Adipose tissue (tissue), 3 donors: ENCODE measurements around the gene ZBED6. TPM values are rescaled to one million over a fixed set of nuclear protein-coding genes. Genes with fewer than 3 reads are reported as not detected.
"Not testable (repeated sequence)": the region's sequence is repeated elsewhere in the genome, so short reads cannot be mapped to it uniquely, and the experiment has no call there.

Experiments
- H3K27ac ChIP-seq: one replicate; pipeline ENCODE4 v1.5.1; 2013; ENCODE audit warnings: low read depth, low read length
- WGBS, 3 donors: extraction: QIAGEN DNeasy Blood & Tissue Kit; methylation state at CpG; one replicate each; pipeline ENCODE4 v1.1.7; 2013; 5-methylcytosine and 5-hydroxymethylcytosine counted together
- polyA plus RNA-seq, 3 donors: library from polyadenylated mRNA; stranded (reverse); fragments of 200-250 nt; gene quantifications; one replicate each; pipeline ENCODE4 v1.2.3, GENCODE V29; 2013
- donor health status: healthy with polysubstance abuse.
- donor health status: Bipolar disorder and iron deficiency.
- donor health status: healthy.

Gene ZBED6
- polyA plus RNA-seq: 1 to 10 TPM; 1.2 to 3.8 (median 3.5) TPM

- WGBS, 3 donors: 0 to 1% (median 1%) methylated on average over 51 to 59 of the region's 59 CpGs
- peak within 1 kb of the TSS; percentile 52 for H3K27ac ChIP-seq
Observed at GRCh38 chr1:203795441-203796235, at the start of gene ZBED6, which contains the start of gene ZC3H11A. TSS of gene ZBED6 (plus strand) at chr1:203795623. CDS start at chr1:203797523, 1,900 bp downstream. TSS of gene ZC3H11A (plus strand) at chr1:203795623. CDS start at chr1:203817071, 21,448 bp downstream.

- H3K27ac ChIP-seq: no peak overlapping the region
- WGBS, 3 donors: 96 to 97% (median 96%) methylated on average over 6 of the region's 6 CpGs
Observed at GRCh38 chr1:203746281-203746680, 49.1 kb upstream of the ZBED6 start.

- no peak overlapping the region for H3K27ac ChIP-seq
- 70 to 87% (median 87%) methylated on average over 3 of the region's 3 CpGs for WGBS, 3 donors
Observed at GRCh38 chr1:203751051-203751450, 44.4 kb upstream of the ZBED6 start.

GRCh38 chr1:203751618-203752361, 43.6 kb upstream of the ZBED6 start:
- not testable (repeated sequence) for H3K27ac ChIP-seq
- 82 to 95% (median 94%) methylated on average over 5 of the region's 5 CpGs for WGBS, 3 donors

- WGBS, 3 donors: 78 to 86% (median 81%) methylated on average over 4 of the region's 4 CpGs
- no peak overlapping the region for H3K27ac ChIP-seq
Observed at GRCh38 chr1:203754455-203754864, 41.0 kb upstream of the ZBED6 start.

- H3K27ac ChIP-seq: no peak overlapping the region
- WGBS, 3 donors: 77 to 91% (median 90%) methylated on average over 4 of the region's 4 CpGs
Observed at GRCh38 chr1:203756036-203756435, 39.4 kb upstream of the ZBED6 start.

GRCh38 chr1:203758749-203759148, 36.7 kb upstream of the ZBED6 start:
- 85 to 95% (median 88%) methylated on average over 2 of the region's 2 CpGs for WGBS, 3 donors
- H3K27ac ChIP-seq: not testable (repeated sequence)

- WGBS, 3 donors: 91 to 99% (median 97%) methylated on average over 3 of the region's 3 CpGs
- H3K27ac ChIP-seq: no peak overlapping the region
Observed at GRCh38 chr1:203760506-203760905, 34.9 kb upstream of the ZBED6 start.

- WGBS, 3 donors: 80 to 88% (median 82%) methylated on average over 7 of the region's 7 CpGs
- H3K27ac ChIP-seq: not testable (repeated sequence)
Observed at GRCh38 chr1:203761958-203762357, 33.5 kb upstream of the ZBED6 start.

- 95 to 100% (median 100%) methylated on average over 1 of the region's 1 CpG for WGBS, 3 donors
Observed at GRCh38 chr1:203763505-203763904, 31.9 kb upstream of the ZBED6 start.

GRCh38 chr1:203764105-203765028, 31.1 kb upstream of the ZBED6 start:
- 65 to 87% (median 86%) methylated on average over 3 of the region's 3 CpGs for WGBS, 3 donors
- no peak overlapping the region for H3K27ac ChIP-seq

More at GRCh38 chr1:203763505-203763904, 31.9 kb upstream of the ZBED6 start:
- no peak overlapping the region for H3K27ac ChIP-seq

- H3K27ac ChIP-seq: no peak within 1 kb of the TSS
- WGBS, 3 donors: 65 to 66% (median 66%) methylated on average over 16 of the region's 16 CpGs
Observed at GRCh38 chr1:203765029-203765837, 30.2 kb upstream of the ZBED6 start, which contains the start of gene LAX1. TSS of gene LAX1 (plus strand) at chr1:203765183. CDS start at chr1:203765566, 383 bp downstream.

GRCh38 chr1:203768256-203768655, 27.2 kb upstream of the ZBED6 start:
- no peak overlapping the region for H3K27ac ChIP-seq
- 76 to 88% (median 84%) methylated on average over 6 of the region's 6 CpGs for WGBS, 3 donors

GRCh38 chr1:203769505-203770343, 25.7 kb upstream of the ZBED6 start:
- 31 to 38% (median 38%) methylated on average over 15 of the region's 15 CpGs for WGBS, 3 donors
- no peak overlapping the region for H3K27ac ChIP-seq

- WGBS, 3 donors: 57 to 74% (median 72%) methylated on average over 7 of the region's 7 CpGs
- H3K27ac ChIP-seq: no peak overlapping the region
Observed at GRCh38 chr1:203771901-203772301, 23.5 kb upstream of the ZBED6 start.

GRCh38 chr1:203772836-203773235, 22.6 kb upstream of the ZBED6 start:
- whole genome bisulfite sequencing, 3 donors: 88 to 100% (median 93%) methylated on average over 1 of the region's 1 CpG
- no peak overlapping the region for H3K27ac ChIP-seq

GRCh38 chr1:203776636-203777035, 18.8 kb upstream of the ZBED6 start:
- 57 to 71% (median 70%) methylated on average over 4 of the region's 4 CpGs for WGBS, 3 donors

More at GRCh38 chr1:203776636-203777035, 18.8 kb upstream of the ZBED6 start:
- H3K27ac ChIP-seq: no peak overlapping the region
